Measurements from ENCODE around the gene ZNF236. TPM values are rescaled to one million over a fixed set of nuclear protein-coding genes. Genes with fewer than 3 reads are reported as not detected.
"Not testable (repeated sequence)": the region's sequence is repeated elsewhere in the genome, so short reads cannot be mapped to it uniquely, and the experiment has no call there.

ZNF236 gene
- 7.4 and 9.2 TPM in 2 replicates for total RNA-seq

GRCh38 chr18:76822506-76823160 lies at the start of gene ZNF236:
Gene ZNF236, plus strand, starts transcription at chr18:76822557. Its CDS starts 51 bp downstream, at chr18:76822608.
- peak; percentile 87 for DNase-seq

GRCh38 chr18:76772665-76773064 lies 49.7 kb upstream of the ZNF236 start:
- DNase-seq = no peak

- DNase-seq = not testable (repeated sequence)
Measured at GRCh38 chr18:76777036-76777435, 45.3 kb upstream of the ZNF236 start.

- DNase-seq = no peak
Measured at GRCh38 chr18:76783786-76784484, 38.4 kb upstream of the ZNF236 start.

GRCh38 chr18:76785872-76786271 lies 36.5 kb upstream of the ZNF236 start:
- DNase-seq = no peak

- DNase-seq = no peak
Measured at GRCh38 chr18:76788571-76789317, 33.6 kb upstream of the ZNF236 start.

GRCh38 chr18:76791106-76791505 lies 31.3 kb upstream of the ZNF236 start:
- no peak for DNase-seq

- DNase-seq = no peak
Measured at GRCh38 chr18:76791642-76792041, 30.7 kb upstream of the ZNF236 start.

- no peak for DNase-seq
Measured at GRCh38 chr18:76794326-76794725, 28.0 kb upstream of the ZNF236 start.

- peak; percentile 74 for DNase-seq
Measured at GRCh38 chr18:76801567-76802505, 20.5 kb upstream of the ZNF236 start.

GRCh38 chr18:76803413-76803812 lies 18.9 kb upstream of the ZNF236 start:
- DNase-seq = no peak

GRCh38 chr18:76803814-76804213 lies 18.5 kb upstream of the ZNF236 start:
- peak; percentile 73 for DNase-seq

GRCh38 chr18:76805221-76805620 lies 17.1 kb upstream of the ZNF236 start:
- DNase-seq = peak; percentile 65

GRCh38 chr18:76806301-76806700 lies 16.1 kb upstream of the ZNF236 start:
- DNase-seq = no peak

- DNase-seq = no peak
Measured at GRCh38 chr18:76808561-76808960, 13.8 kb upstream of the ZNF236 start.

- DNase-seq = not testable (repeated sequence)
Measured at GRCh38 chr18:76811530-76811929, 10.8 kb upstream of the ZNF236 start.

GRCh38 chr18:76814256-76814655 lies 8.1 kb upstream of the ZNF236 start:
- DNase-seq = no peak

- DNase-seq = no peak
Measured at GRCh38 chr18:76816127-76816526, 6.2 kb upstream of the ZNF236 start.

- DNase-seq = no peak
Measured at GRCh38 chr18:76817888-76818611, 4.3 kb upstream of the ZNF236 start.

- DNase-seq = no peak
Measured at GRCh38 chr18:76819411-76820136, 2.8 kb upstream of the ZNF236 start.

- peak; percentile 19 for DNase-seq
Measured at GRCh38 chr18:76821356-76821874, 942 bp upstream of the ZNF236 start.

All from dermis blood vessel endothelial cell (primary cell).